CD14-positive monocyte (primary cell): ENCODE data around the gene DUOXA2. TPM values are rescaled to one million over a fixed set of nuclear protein-coding genes. Genes with fewer than 3 reads are reported as not detected.

Experiments
- DNase-seq, 3 donors: peaks; one replicate each; pipeline ENCODE4 v3.0.0-alpha.2; 2011 to 2022
- H2AFZ ChIP-seq: 2 replicates; pipeline ENCODE4 v1.6.0; 2012; ENCODE audit warnings: mild to moderate bottlenecking, low read depth, low read length, inconsistent platforms; ENCODE audit not compliant: insufficient read depth, poor library complexity, severe bottlenecking
- H3K27ac ChIP-seq, 2 donors: 1 replicate in 1 of 2; 2 replicates in 1 of 2; pipeline ENCODE4 v1.5.1; 2012 to 2013; ENCODE audit warnings: low read length in 2 of 2, control low read depth in 1 of 2, inconsistent platforms in 1 of 2, low read depth in 1 of 2, mild to moderate bottlenecking in 1 of 2
- H3K27me3 ChIP-seq, 2 donors: one replicate each; pipeline versions ENCODE4 v1.6.0 to v1.6.1; 2011 to 2013; ENCODE audit warnings: low read length in 2 of 2; ENCODE audit not compliant: control insufficient read depth in 2 of 2, insufficient read depth in 2 of 2
- H3K36me3 ChIP-seq, 2 donors: replicated peaks in 1 of 2; 1 replicate in 1 of 2; 2 replicates in 1 of 2; pipeline versions ENCODE4 v1.5.1 to v1.6.1; 2012 to 2013; ENCODE audit warnings: low read length in 2 of 2, control low read depth in 1 of 2, inconsistent platforms in 1 of 2, mild to moderate bottlenecking in 1 of 2; ENCODE audit not compliant: insufficient read depth in 2 of 2, control insufficient read depth in 1 of 2
- H3K4me1 ChIP-seq, 2 donors: 1 replicate in 1 of 2; 2 replicates in 1 of 2; pipeline versions ENCODE4 v1.5.1 to v1.6.1; 2012 to 2013; ENCODE audit warnings: low read length in 2 of 2, control low read depth in 1 of 2, inconsistent platforms in 1 of 2, mild to moderate bottlenecking in 1 of 2, moderate library complexity in 1 of 2; ENCODE audit not compliant: insufficient read depth in 2 of 2, control insufficient read depth in 1 of 2
- H3K4me2 ChIP-seq: replicated peaks from 2 replicates; pipeline ENCODE3; 2012; ENCODE audit warnings: low read length, moderate library complexity, mild to moderate bottlenecking; ENCODE audit not compliant: poor library complexity, severe bottlenecking; ENCODE audit errors: extremely low read depth
- H3K4me3 ChIP-seq, 3 experiments: fragments of 200-600 bp in 1 of 3; sonication (generic) in 1 of 3; replicated peaks in 1 of 3; 1 replicate in 2 of 3; 2 replicates in 1 of 3; pipeline ENCODE4 v1.5.1; 2011 to 2013; ENCODE audit warnings: low read length in 3 of 3, mild to moderate bottlenecking in 3 of 3, control low read depth in 2 of 3, low read depth in 2 of 3, inconsistent platforms in 1 of 3, moderate library complexity in 1 of 3
- H3K79me2 ChIP-seq: 2 replicates; pipeline ENCODE4 v1.6.0; 2012; ENCODE audit warnings: mild to moderate bottlenecking, control low read depth, inconsistent platforms, low read length, moderate library complexity; ENCODE audit not compliant: insufficient read depth
- H3K9ac ChIP-seq: 2 replicates; pipeline ENCODE4 v1.6.0; 2017; ENCODE audit warnings: low read length, mild to moderate bottlenecking; ENCODE audit not compliant: insufficient read depth, poor library complexity, severe bottlenecking
- H3K9me3 ChIP-seq, 2 donors: replicated peaks in 1 of 2; 1 replicate in 1 of 2; 2 replicates in 1 of 2; pipeline versions ENCODE4 v1.5.1 to v1.6.1; 2012 to 2013; ENCODE audit warnings: low read length in 2 of 2, control low read depth in 1 of 2; ENCODE audit not compliant: control insufficient read depth in 1 of 2, insufficient read depth in 1 of 2
- H4K20me1 ChIP-seq: 2 replicates; pipeline ENCODE4 v1.6.0; 2012; ENCODE audit warnings: mild to moderate bottlenecking, low read length, control low read depth, moderate library complexity; ENCODE audit not compliant: insufficient read depth
- H3K27ac Mint-ChIP-seq, 7 donors: one replicate each; pipeline ENCODE4 v1.8.0; 2020; ENCODE audit warnings: mild to moderate bottlenecking in 7 of 7, mixed read lengths in 7 of 7, moderate library complexity in 6 of 7, inconsistent platforms in 2 of 7
- H3K27me3 Mint-ChIP-seq, 3 donors: one replicate each; pipeline ENCODE4 v1.8.0; 2021 to 2022; ENCODE audit warnings: low read depth in 3 of 3, mild to moderate bottlenecking in 3 of 3, mixed read lengths in 3 of 3, moderate library complexity in 3 of 3, inconsistent platforms in 1 of 3
- H3K36me3 Mint-ChIP-seq, 2 donors: one replicate each; pipeline ENCODE4 v1.8.0; 2020; ENCODE audit warnings: mixed read lengths in 2 of 2, inconsistent platforms in 1 of 2, mild to moderate bottlenecking in 1 of 2
- H3K4me1 Mint-ChIP-seq: one replicate; pipeline ENCODE4 v1.8.0; 2020; ENCODE audit warnings: mild to moderate bottlenecking, mixed read lengths
- H3K4me3 Mint-ChIP-seq, 2 donors: one replicate each; pipeline ENCODE4 v1.8.0; 2020; ENCODE audit warnings: mild to moderate bottlenecking in 2 of 2, mixed read lengths in 2 of 2, moderate library complexity in 1 of 2
- H3K9me3 Mint-ChIP-seq, 7 donors: one replicate each; pipeline ENCODE4 v1.8.0; 2020 to 2022; ENCODE audit warnings: mixed read lengths in 7 of 7, mild to moderate bottlenecking in 6 of 7, moderate library complexity in 6 of 7, inconsistent platforms in 2 of 7
- WGBS: methylation state at CpG from one replicate; pipeline ENCODE4 v1.1.5; 2013; ENCODE audit warnings: missing lambda C conversion rate; ENCODE audit not compliant: insufficient coverage; 5-methylcytosine and 5-hydroxymethylcytosine counted together
- intact Hi-C, 2 donors: fragments of 100-400 bp; cut with micrococcal nuclease; formaldehyde crosslinking; loops; one replicate each; pipeline versions ENCODE4 v1.15.0 to v1.15.1; 2023
- polyA plus RNA-seq, 3 donors: library from polyadenylated mRNA; depleted of rRNA in 1 of 3; unstranded in 2 of 3; stranded (reverse) in 1 of 3; fragments of 300-500 nt in 2 of 3; fragments of >200 nt in 1 of 3; fragmentation: Illumina TruSeq in 2 of 3; gene quantifications; 1 replicate in 2 of 3; 2 replicates in 1 of 3; pipeline ENCODE4 v1.2.3, GENCODE V29; 2012 to 2021
- TF ChIP-seq, protein P1 (sequence below): fragments of 200-600 bp; IDR thresholded peaks from one replicate; pipeline ENCODE4 v1.8.0; 2022; ENCODE audit warnings: antibody characterized with exemption, mild to moderate bottlenecking

The DUOXA2 gene
- polyA plus RNA-seq, 3 donors, result not detected

DNA sequence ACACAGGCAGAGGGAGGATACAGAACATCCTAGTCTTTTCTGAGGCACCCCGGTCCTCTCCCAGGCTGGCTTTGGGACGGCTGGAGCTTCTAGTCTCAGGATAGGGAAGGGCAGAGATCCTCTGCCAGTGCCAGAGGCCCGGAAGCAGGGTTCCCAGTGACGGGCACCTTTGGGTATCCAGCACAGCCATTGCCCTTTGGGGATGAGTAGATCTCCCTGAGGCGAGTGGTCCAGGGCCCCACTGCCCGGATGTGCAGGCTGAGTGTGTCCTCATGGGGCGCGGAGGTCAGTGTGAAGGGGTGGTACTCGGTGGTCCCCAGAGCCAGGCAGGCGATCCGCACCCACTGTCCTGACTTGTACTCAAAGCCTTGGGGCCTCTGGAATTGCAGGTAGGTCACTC lies 18.5 kb upstream of the DUOXA2 start:
- Histone ChIP-seq H3K27me3 (no peaks in the 10 kb centered on the region), H2AFZ (no peak overlapping the region), H4K20me1 (no peaks in the 10 kb centered on the region), H3K4me3 (no peak overlapping the region), H3K9me3 (no peaks in the 10 kb centered on the region), H3K27ac (no peak overlapping the region), H3K9ac (no peak overlapping the region), H3K79me2 (no peaks in the 10 kb centered on the region), H3K36me3 (no peaks in the 10 kb centered on the region), H3K4me2 (no peak overlapping the region), H3K4me1 (no peaks in the 10 kb centered on the region)
- no peak overlapping the region for H3K27ac Mint-ChIP-seq
- TF ChIP-seq, protein P1, sequence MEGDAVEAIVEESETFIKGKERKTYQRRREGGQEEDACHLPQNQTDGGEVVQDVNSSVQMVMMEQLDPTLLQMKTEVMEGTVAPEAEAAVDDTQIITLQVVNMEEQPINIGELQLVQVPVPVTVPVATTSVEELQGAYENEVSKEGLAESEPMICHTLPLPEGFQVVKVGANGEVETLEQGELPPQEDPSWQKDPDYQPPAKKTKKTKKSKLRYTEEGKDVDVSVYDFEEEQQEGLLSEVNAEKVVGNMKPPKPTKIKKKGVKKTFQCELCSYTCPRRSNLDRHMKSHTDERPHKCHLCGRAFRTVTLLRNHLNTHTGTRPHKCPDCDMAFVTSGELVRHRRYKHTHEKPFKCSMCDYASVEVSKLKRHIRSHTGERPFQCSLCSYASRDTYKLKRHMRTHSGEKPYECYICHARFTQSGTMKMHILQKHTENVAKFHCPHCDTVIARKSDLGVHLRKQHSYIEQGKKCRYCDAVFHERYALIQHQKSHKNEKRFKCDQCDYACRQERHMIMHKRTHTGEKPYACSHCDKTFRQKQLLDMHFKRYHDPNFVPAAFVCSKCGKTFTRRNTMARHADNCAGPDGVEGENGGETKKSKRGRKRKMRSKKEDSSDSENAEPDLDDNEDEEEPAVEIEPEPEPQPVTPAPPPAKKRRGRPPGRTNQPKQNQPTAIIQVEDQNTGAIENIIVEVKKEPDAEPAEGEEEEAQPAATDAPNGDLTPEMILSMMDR, result no peak
- intact Hi-C loops, result no loop called here
- WGBS, result 96% methylated on average over 11 of the region's 11 CpGs
- DNase-seq, result no peak
- H3K4me1 Mint-ChIP-seq, result peaks cover 2% of the 10 kb centered on the region
- H3K36me3 Mint-ChIP-seq, result no peaks in the 10 kb centered on the region
- no peak overlapping the region for H3K4me3 Mint-ChIP-seq
- H3K9me3 Mint-ChIP-seq, result no peaks in the 10 kb centered on the region
- H3K27me3 Mint-ChIP-seq, result peaks cover 3 to 8% (median 4%) of the 10 kb centered on the region in 3 donors

DNA sequence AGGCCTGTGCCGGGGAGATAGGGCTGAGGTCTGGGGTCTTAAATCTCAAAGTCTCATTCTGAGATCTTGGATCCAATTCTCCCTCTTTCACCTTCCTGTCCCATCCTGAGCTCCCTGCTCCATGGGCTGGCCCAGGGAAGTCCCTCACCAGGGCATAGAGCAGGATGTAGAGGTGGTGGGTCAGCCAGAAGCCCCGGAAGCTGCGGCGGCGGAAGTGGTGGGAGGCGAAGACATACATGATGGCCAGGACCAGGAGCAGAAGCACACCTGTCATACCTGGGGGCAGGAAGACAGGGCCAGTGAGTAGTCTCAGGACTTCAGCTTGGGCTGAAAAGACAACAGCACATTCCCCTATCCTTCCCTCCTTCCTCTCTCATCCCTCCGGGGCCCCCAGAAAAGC lies 16.7 kb upstream of the DUOXA2 start:
- Histone ChIP-seq H3K79me2 (no peaks in the 10 kb centered on the region), H3K4me2 (no peak overlapping the region), H2AFZ (no peak overlapping the region), H3K4me1 (no peaks in the 10 kb centered on the region), H3K27me3 (no peaks in the 10 kb centered on the region), H4K20me1 (no peaks in the 10 kb centered on the region), H3K9me3 (no peaks in the 10 kb centered on the region), H3K36me3 (no peaks in the 10 kb centered on the region), H3K4me3 (no peak overlapping the region), H3K27ac (no peak overlapping the region), H3K9ac (no peak overlapping the region)
- no peak for DNase-seq
- TF ChIP-seq, protein P1, result no peak
- 100% methylated on average over 5 of the region's 7 CpGs for WGBS
- peaks cover 0 to 2% (median 0%) of the 10 kb centered on the region in 7 donors for H3K9me3 Mint-ChIP-seq
- no peaks in the 10 kb centered on the region for H3K36me3 Mint-ChIP-seq
- intact Hi-C loops, result no loop called here
- H3K4me1 Mint-ChIP-seq, result peaks cover 2% of the 10 kb centered on the region
- H3K27ac Mint-ChIP-seq, result no peak overlapping the region
- peaks cover 4 to 6% (median 6%) of the 10 kb centered on the region in 3 donors for H3K27me3 Mint-ChIP-seq
- H3K4me3 Mint-ChIP-seq, result no peak overlapping the region
